Measurements from ENCODE around the gene CSNK2A1. TPM values are rescaled to one million over a fixed set of nuclear protein-coding genes. Genes with fewer than 3 reads are reported as not detected.

Gene CSNK2A1
- total and polyA plus RNA-seq, 2 of the 8 experiments (the other 6 are each of a cell fraction or from before 2014, with no cell fraction given): 117 to 260 TPM

GRCh38 chr20:532530-532929 lies 11.1 kb downstream of the CSNK2A1 start:
- Histone ChIP-seq H3K9me3 (ENCODE audit: insufficient read depth in 2 of 2, low read depth in 1 of 2, low read length in 1 of 2) (no peaks in the 10 kb centered on the region), H2BK20ac (ENCODE audit: low read length) (no peak overlapping the region), H3K79me2 (ENCODE audit: control insufficient read depth in 1 of 2, insufficient read depth in 2 of 2, low read length in 2 of 2) (peaks cover 63 to 100% of the 10 kb centered on the region in 2 experiments), H3K9ac (replicated peaks in 1 of 4; ENCODE audit: extremely low read depth in 1 of 4, low read depth in 3 of 4, low read length in 3 of 4) (no peak overlapping the region), H3K23ac (ENCODE audit: insufficient read length) (no peak overlapping the region), H3K4me2 (ENCODE audit: insufficient read depth in 1 of 2, low read depth in 2 of 2, low read length in 2 of 2) (no peak overlapping the region), H4K5ac (ENCODE audit: insufficient read length, low read depth, low read length) (no peak overlapping the region), H2AFZ (ENCODE audit: low read length) (no peak overlapping the region), H4K91ac (replicated peaks; ENCODE audit: insufficient read length, low read length) (no peak overlapping the region), H3K56ac (replicated peaks; ENCODE audit: insufficient read length, low read depth, low read length) (no peak overlapping the region), H3K4me1 (replicated peaks in 1 of 4; ENCODE audit: control insufficient read depth in 3 of 4, insufficient read depth in 4 of 4, low read length in 3 of 4) (peaks cover 0 to 7% (median 2%) of the 10 kb centered on the region in 4 experiments; a peak in 3 of 7 replicates), H4K20me1 (replicated peaks in 1 of 2; ENCODE audit: control insufficient read depth in 1 of 2, insufficient read depth in 2 of 2, low read length in 2 of 2) (peaks cover 30 to 51% of the 10 kb centered on the region in 2 experiments), H3K23me2 (ENCODE audit: low read depth, low read length) (no peaks in the 10 kb centered on the region), H2AK5ac (ENCODE audit: low read depth, low read length) (no peak overlapping the region), H3K18ac (ENCODE audit: extremely low read depth, low read length) (no peak overlapping the region), H3K27me3 (replicated peaks in 1 of 4; ENCODE audit: control insufficient read depth in 3 of 4, extremely low read depth in 1 of 4, insufficient read depth in 3 of 4, low read length in 3 of 4) (no peaks in the 10 kb centered on the region), H3K14ac (ENCODE audit: insufficient read length) (no peak overlapping the region), H2BK12ac (ENCODE audit: low read depth, low read length) (no peak overlapping the region), H3K4ac (replicated peaks; ENCODE audit: insufficient read length, low read depth, low read length) (no peak overlapping the region), H2BK5ac (ENCODE audit: low read depth, low read length) (no peak overlapping the region), H2BK15ac (ENCODE audit: low read length) (no peak overlapping the region), H3K36me3 (ENCODE audit: control insufficient read depth in 2 of 4, insufficient read depth in 4 of 4, low read length in 3 of 4) (peaks cover 0 to 11% (median 4%) of the 10 kb centered on the region in 4 experiments; a peak in 6 of 8 replicates), H3K4me3 (ENCODE audit: extremely low read depth in 1 of 4, insufficient read depth in 2 of 4, low read depth in 3 of 4, low read length in 4 of 4) (no peak overlapping the region), H2BK120ac (replicated peaks; ENCODE audit: low read depth, low read length) (no peak overlapping the region), H3K79me1 (ENCODE audit: low read depth, low read length) (0 out of 2 replicates have a peak, but pooled peaks cover 4% of the 10 kb centered on the region), H4K8ac (ENCODE audit: extremely low read depth, insufficient read depth, low read length) (no peak overlapping the region), H3K27ac (ENCODE audit: low read depth, low read length) (no peak overlapping the region)
- FAIRE-seq (no peak), DNase-seq (ENCODE audit: low read depth in 1 of 2, low spot score in 2 of 2) (no peak)
- no peak for TF ChIP-seq GTF2F1 (IDR thresholded peaks at IDR 0.05; ENCODE audit: borderline replicate concordance, low read depth, low read length)
- TF ChIP-seq YY1 (IDR thresholded peaks at IDR 0.05; ENCODE audit: low read depth, low read length): no peak
- no peak for TF ChIP-seq BRCA1 (IDR thresholded peaks at IDR 0.05; ENCODE audit: low read depth, low read length)
- no peak for TF ChIP-seq JUN (IDR thresholded peaks at IDR 0.05; ENCODE audit: low read depth, low read length)
- TF ChIP-seq MAX (IDR thresholded peaks at IDR 0.05): no peak
- no peak for TF ChIP-seq HDAC6 (IDR thresholded peaks at IDR 0.05; ENCODE audit: low read depth, low read length)
- no peak for TF ChIP-seq SIRT6 (IDR thresholded peaks at IDR 0.05; ENCODE audit: low read length)
- TF ChIP-seq RXRA (IDR thresholded peaks at IDR 0.05; ENCODE audit: insufficient read depth, low read depth, low read length): no peak
- no peak for TF ChIP-seq PHF8 (conservative IDR thresholded peaks at IDR 0.05; ENCODE audit: low read depth, low read length)
- ChIA-PET POLR2A (ENCODE audit: partially characterized antibody) (interaction anchor here (1.5 kb wide), 1 partner anchor 11 kb away, joined by 5 read pairs; the partner anchor contains the start of gene CSNK2A1), CTCF (ENCODE audit: partially characterized antibody) (no interaction called here)
- 89% methylated on average over 4 of the region's 4 CpGs; no CpG with 5 or more reads in 1 of the 2 experiments for WGBS, 2 experiments (ENCODE audit: extremely low coverage in 1 of 2, insufficient coverage in 1 of 2, insufficient read length in 1 of 2, insufficient replicate concordance in 2 of 2, low coverage in 1 of 2, low lambda C conversion rate in 2 of 2, missing lambda C conversion rate in 1 of 2)

Measured in H1 (cell line).